Subcutaneous abdominal adipose tissue (tissue), 5 donors: ENCODE results near the gene GCNT2.
"Not testable (repeated sequence)": the region's sequence is repeated elsewhere in the genome, so short reads cannot be mapped to it uniquely, and the experiment has no call there.

Experiments used
- H3K27ac ChIP-seq: one replicate; pipeline ENCODE4 v1.7.0; 2013; ENCODE audit warnings: low read depth, mild to moderate bottlenecking, inconsistent platforms, low read length, moderate library complexity
- H3K27me3 ChIP-seq, 5 donors: one replicate each; pipeline ENCODE4 v1.7.0; 2013; ENCODE audit warnings: low read length in 5 of 5, inconsistent platforms in 1 of 5; ENCODE audit not compliant: control insufficient read depth in 5 of 5, insufficient read depth in 4 of 5
- H3K36me3 ChIP-seq, 5 donors: one replicate each; pipeline ENCODE4 v1.7.0; 2013; ENCODE audit warnings: low read length in 5 of 5; ENCODE audit not compliant: control insufficient read depth in 5 of 5, insufficient read depth in 5 of 5
- H3K4me1 ChIP-seq, 5 donors: one replicate each; pipeline ENCODE4 v1.7.0; 2013; ENCODE audit warnings: low read length in 5 of 5, mild to moderate bottlenecking in 3 of 5, moderate library complexity in 1 of 5; ENCODE audit not compliant: control insufficient read depth in 5 of 5, insufficient read depth in 5 of 5
- H3K4me3 ChIP-seq, 5 donors: one replicate each; pipeline ENCODE4 v1.7.0; 2013; ENCODE audit warnings: low read length in 5 of 5, low read depth in 1 of 5
- H3K9ac ChIP-seq, 5 donors: one replicate each; pipeline ENCODE4 v1.7.0; 2013; ENCODE audit warnings: low read length in 5 of 5, mild to moderate bottlenecking in 4 of 5, moderate library complexity in 3 of 5
- H3K9me3 ChIP-seq, 5 donors: one replicate each; pipeline ENCODE4 v1.7.0; 2013; ENCODE audit warnings: low read length in 5 of 5; ENCODE audit not compliant: control insufficient read depth in 5 of 5
- donor health status: healthy.
- donor health status: healthy.
- donor health status: healthy.
- donor health status: healthy.
- donor health status: healthy.

The GCNT2 gene

GRCh38 chr6:10616266-10616665, 95.1 kb downstream of the GCNT2 start:
- H3K4me3 ChIP-seq, H3K27ac ChIP-seq, H3K4me1 ChIP-seq, H3K27me3 ChIP-seq, H3K36me3 ChIP-seq, H3K9me3 ChIP-seq, H3K9ac ChIP-seq: not testable (repeated sequence)

GRCh38 chr6:10617008-10617696, 96.0 kb downstream of the GCNT2 start:
- H3K36me3 ChIP-seq, result no peaks in the 10 kb centered on the region
- H3K4me3 ChIP-seq, result no peak overlapping the region
- no peak overlapping the region for H3K27ac ChIP-seq
- no peaks in the 10 kb centered on the region for H3K9me3 ChIP-seq
- H3K4me1 ChIP-seq, result peaks cover 0 to 6% (median 0%) of the 10 kb centered on the region in 5 donors
- no peak overlapping the region for H3K9ac ChIP-seq
- H3K27me3 ChIP-seq, result no peaks in the 10 kb centered on the region

GRCh38 chr6:10618409-10618808, 97.3 kb downstream of the GCNT2 start:
- Histone ChIP-seq H3K27me3 (no peaks in the 10 kb centered on the region), H3K4me3 (no peak overlapping the region), H3K27ac (no peak overlapping the region), H3K9me3 (no peaks in the 10 kb centered on the region), H3K36me3 (no peaks in the 10 kb centered on the region), H3K4me1 (no peaks in the 10 kb centered on the region), H3K9ac (no peak overlapping the region)

- Histone ChIP-seq H3K4me1 (no peaks in the 10 kb centered on the region), H3K27ac (no peak overlapping the region), H3K9me3 (no peaks in the 10 kb centered on the region), H3K9ac (no peak overlapping the region), H3K27me3 (no peaks in the 10 kb centered on the region), H3K4me3 (no peak overlapping the region), H3K36me3 (no peaks in the 10 kb centered on the region)
Measured at GRCh38 chr6:10621213-10621612, 100.1 kb downstream of the GCNT2 start.

- Histone ChIP-seq H3K4me3 (no peak overlapping the region), H3K4me1 (no peaks in the 10 kb centered on the region), H3K36me3 (no peaks in the 10 kb centered on the region), H3K27ac (no peak overlapping the region), H3K27me3 (no peaks in the 10 kb centered on the region), H3K9me3 (no peaks in the 10 kb centered on the region), H3K9ac (no peak overlapping the region)
Measured at GRCh38 chr6:10621847-10622246, 100.7 kb downstream of the GCNT2 start.

- Histone ChIP-seq H3K9ac (no peak overlapping the region), H3K9me3 (no peaks in the 10 kb centered on the region)
Measured at GRCh38 chr6:10624836-10625235, 103.7 kb downstream of the GCNT2 start.

GRCh38 chr6:10626154-10626741, 105.1 kb downstream of the GCNT2 start:
- Histone ChIP-seq H3K27me3 (no peaks in the 10 kb centered on the region), H3K9ac (no peak overlapping the region), H3K4me1 (no peaks in the 10 kb centered on the region), H3K27ac (no peak overlapping the region), H3K36me3 (no peaks in the 10 kb centered on the region), H3K4me3 (no peak overlapping the region), H3K9me3 (no peaks in the 10 kb centered on the region)

More at GRCh38 chr6:10624836-10625235, 103.7 kb downstream of the GCNT2 start:
- Histone ChIP-seq H3K27me3 (no peaks in the 10 kb centered on the region), H3K27ac (no peak overlapping the region), H3K4me1 (no peaks in the 10 kb centered on the region), H3K36me3 (no peaks in the 10 kb centered on the region), H3K4me3 (no peak overlapping the region)

GRCh38 chr6:10627800-10628199, 106.6 kb downstream of the GCNT2 start:
- no peaks in the 10 kb centered on the region for H3K4me1 ChIP-seq
- no peaks in the 10 kb centered on the region for H3K9me3 ChIP-seq
- H3K36me3 ChIP-seq, result no peaks in the 10 kb centered on the region

GRCh38 chr6:10630178-10630577, 109.0 kb downstream of the GCNT2 start:
- no peaks in the 10 kb centered on the region for H3K27me3 ChIP-seq
- no peaks in the 10 kb centered on the region for H3K4me1 ChIP-seq
- no peaks in the 10 kb centered on the region for H3K36me3 ChIP-seq
- no peak overlapping the region for H3K4me3 ChIP-seq
- no peaks in the 10 kb centered on the region for H3K9me3 ChIP-seq
- H3K27ac ChIP-seq, result no peak overlapping the region
- no peak overlapping the region for H3K9ac ChIP-seq

More at GRCh38 chr6:10627800-10628199, 106.6 kb downstream of the GCNT2 start:
- H3K27me3 ChIP-seq, result no peaks in the 10 kb centered on the region
- H3K27ac ChIP-seq, result no peak overlapping the region
- H3K9ac ChIP-seq, result no peak overlapping the region
- no peak overlapping the region for H3K4me3 ChIP-seq

- no peak overlapping the region for H3K4me3 ChIP-seq
- no peaks in the 10 kb centered on the region for H3K27me3 ChIP-seq
- no peak overlapping the region for H3K9ac ChIP-seq
- H3K36me3 ChIP-seq, result no peaks in the 10 kb centered on the region
- H3K9me3 ChIP-seq, result no peaks in the 10 kb centered on the region
- no peak overlapping the region for H3K27ac ChIP-seq
- H3K4me1 ChIP-seq, result no peaks in the 10 kb centered on the region
Measured at GRCh38 chr6:10633216-10633615, 112.1 kb downstream of the GCNT2 start.
